Lower leg skin (tissue), 3 donors: Measurements from ENCODE around the gene HSF5.

Experiments
- CTCF ChIP-seq, 3 donors: fragments of 450-650 bp; IDR thresholded peaks; one replicate each; pipeline ENCODE4 v1.5.1; 2016; ENCODE audit warnings: antibody characterized with exemption in 3 of 3, mild to moderate bottlenecking in 3 of 3, moderate library complexity in 2 of 3
- POLR2A ChIP-seq, 2 donors: fragments of 450-650 bp; IDR thresholded peaks; one replicate each; pipeline ENCODE4 v1.6.1; 2016 to 2017; ENCODE audit warnings: antibody characterized with exemption in 2 of 2, mild to moderate bottlenecking in 1 of 2, moderate library complexity in 1 of 2

- TF ChIP-seq CTCF (IDR thresholded peaks at IDR 0.05): no peak
- no peak for TF ChIP-seq POLR2A (IDR thresholded peaks at IDR 0.05)
Observed at GRCh38 chr17:58480090-58480489, 8.1 kb downstream of the HSF5 start.
